Stimulated activated CD8-positive, alpha-beta memory T cell treated with anti-CD3 and anti-CD28 coated beads, Interleukin-4, amount 100 ng/mL, for 1 hour (primary cell): ENCODE measurements around the gene CH25H.

Experiments
- DNase-seq, 2 donors: peaks; one replicate each; pipeline ENCODE4 v3.0.0-alpha.2; 2020; ENCODE audit warnings: low read depth in 2 of 2, low spot score in 1 of 2

The CH25H gene

DNA sequence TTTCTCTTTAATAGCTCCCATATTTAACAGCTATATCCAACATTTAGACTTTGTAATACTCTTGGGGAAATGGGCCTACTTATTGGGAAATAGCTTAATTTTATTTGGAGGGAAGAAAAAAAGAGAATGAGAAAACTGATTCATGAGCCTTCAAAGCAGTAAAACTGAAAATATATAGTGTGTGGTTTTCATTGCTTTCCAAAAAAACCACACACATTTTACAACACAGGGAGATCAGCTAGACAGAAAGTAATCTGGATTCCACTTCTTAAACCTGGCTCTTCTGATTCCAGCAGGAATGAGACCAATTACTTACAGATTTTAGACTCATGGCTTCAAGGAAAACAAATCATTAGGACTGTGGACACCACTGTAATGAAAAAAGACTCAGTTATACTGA, 48.7 kb downstream of the CH25H start:
- DNase-seq = no peak

DNA sequence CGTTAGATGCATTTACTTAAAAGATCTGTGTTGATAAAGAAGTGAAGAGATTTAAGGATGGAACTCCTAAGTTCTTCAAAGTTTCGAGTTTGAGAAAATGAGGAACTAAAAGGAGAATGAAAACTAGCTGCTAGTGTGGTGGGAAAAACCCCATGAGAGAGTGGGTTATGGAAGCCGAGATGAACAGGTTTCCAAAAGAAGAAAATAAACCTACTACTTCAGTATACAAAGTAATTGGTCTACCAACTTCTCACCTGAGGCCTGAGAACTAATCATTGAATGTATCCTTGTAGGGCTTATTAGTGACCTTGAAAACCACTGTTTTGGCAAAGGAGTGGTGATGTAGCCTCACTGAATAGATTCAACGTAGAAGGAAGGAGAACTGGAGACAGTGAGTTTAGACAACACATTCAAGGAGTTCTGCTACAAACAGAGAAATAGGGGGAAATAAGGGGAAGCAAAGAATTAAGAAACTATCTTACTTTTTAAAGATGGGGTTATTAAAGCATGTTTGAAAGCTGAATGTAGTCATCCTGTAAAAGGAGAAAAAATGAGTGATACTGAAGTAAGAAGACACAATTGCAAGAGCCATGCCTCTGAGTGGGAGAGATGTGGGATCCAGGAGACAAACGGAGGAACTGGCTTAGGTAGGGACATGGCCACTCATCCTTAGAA, 50.8 kb downstream of the CH25H start:
- DNase-seq = no peak
